ENCODE data around the gene RASL11A. TPM values are rescaled to one million over a fixed set of nuclear protein-coding genes. Genes with fewer than 3 reads are reported as not detected.

RASL11A gene
- total and polyA plus RNA-seq, 2 of the 8 experiments (the other 6 are each of a cell fraction or from before 2014, with no cell fraction given), result 2.9 to 6.8 TPM

DNA sequence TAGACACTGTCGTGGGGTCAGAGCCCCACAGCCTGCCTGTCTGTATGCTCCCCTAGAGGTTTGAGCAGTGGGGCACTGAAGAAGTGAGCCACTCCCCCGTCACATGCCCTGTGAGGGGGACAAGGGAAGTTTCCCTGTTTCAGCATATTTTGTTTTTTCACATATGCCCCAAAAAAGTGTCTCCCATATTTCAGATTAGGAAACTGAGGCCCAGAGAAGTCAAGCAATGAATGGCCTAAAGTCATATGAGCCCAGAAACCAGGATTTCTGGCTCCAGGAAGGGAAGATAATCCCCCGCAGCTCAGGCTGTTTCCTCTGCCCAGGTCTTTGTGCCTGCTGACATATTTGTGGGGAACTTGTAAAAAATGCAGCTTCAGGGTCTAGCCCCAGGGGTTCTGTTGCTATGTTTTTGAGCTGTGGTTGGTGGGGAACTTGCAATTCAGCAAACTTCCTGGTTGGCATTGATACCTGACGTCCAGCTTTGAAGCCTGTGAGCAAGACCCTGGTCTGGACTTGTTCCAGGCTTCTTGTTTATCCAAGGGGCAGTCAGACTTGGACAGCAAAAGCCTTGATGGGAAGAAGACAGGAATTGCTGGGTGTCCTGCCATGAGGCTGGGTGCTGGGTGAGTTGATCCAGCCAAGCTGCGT, 9.5 kb downstream of the RASL11A start:
- FAIRE-seq, result no peak
- H2BK120ac ChIP-seq (replicated peaks; ENCODE audit: low read depth, low read length), result no peak overlapping the region
- H3K79me1 ChIP-seq (ENCODE audit: low read depth, low read length), result no peaks in the 10 kb centered on the region
- H2AK5ac ChIP-seq (ENCODE audit: low read depth, low read length), result no peak overlapping the region
- H3K36me3 ChIP-seq (ENCODE audit: control insufficient read depth in 2 of 4, insufficient read depth in 4 of 4, low read length in 3 of 4), result no peaks in the 10 kb centered on the region
- no peak overlapping the region for H2BK12ac ChIP-seq (ENCODE audit: low read depth, low read length)
- no peak overlapping the region for H2BK15ac ChIP-seq (ENCODE audit: low read length)
- H4K5ac ChIP-seq (ENCODE audit: insufficient read length, low read depth, low read length), result no peak overlapping the region
- 81% methylated on average over 5 of the region's 5 CpGs; no CpG with 5 or more reads in 1 of the 2 experiments for WGBS, 2 experiments (ENCODE audit: extremely low coverage in 1 of 2, insufficient coverage in 1 of 2, insufficient read length in 1 of 2, insufficient replicate concordance in 2 of 2, low coverage in 1 of 2, low lambda C conversion rate in 2 of 2, missing lambda C conversion rate in 1 of 2)
- TF ChIP-seq CBX8 (IDR thresholded peaks at IDR 0.05; ENCODE audit: borderline replicate concordance, low read depth, low read length) (no peak), EGR1 (IDR thresholded peaks at IDR 0.05; ENCODE audit: borderline replicate concordance, low read depth, low read length) (no peak), SRF (IDR thresholded peaks at IDR 0.05; ENCODE audit: low read depth, low read length) (no peak), BACH1 (IDR thresholded peaks at IDR 0.05; ENCODE audit: low read length) (no peak), EZH2 (IDR thresholded peaks at IDR 0.05; ENCODE audit: low read depth, low read length, severe bottlenecking) (no peak)
- TF ChIP-seq, protein P1, sequence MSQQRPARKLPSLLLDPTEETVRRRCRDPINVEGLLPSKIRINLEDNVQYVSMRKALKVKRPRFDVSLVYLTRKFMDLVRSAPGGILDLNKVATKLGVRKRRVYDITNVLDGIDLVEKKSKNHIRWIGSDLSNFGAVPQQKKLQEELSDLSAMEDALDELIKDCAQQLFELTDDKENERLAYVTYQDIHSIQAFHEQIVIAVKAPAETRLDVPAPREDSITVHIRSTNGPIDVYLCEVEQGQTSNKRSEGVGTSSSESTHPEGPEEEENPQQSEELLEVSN (IDR thresholded peaks at IDR 0.05), result no peak
- TF ChIP-seq, protein P2, sequence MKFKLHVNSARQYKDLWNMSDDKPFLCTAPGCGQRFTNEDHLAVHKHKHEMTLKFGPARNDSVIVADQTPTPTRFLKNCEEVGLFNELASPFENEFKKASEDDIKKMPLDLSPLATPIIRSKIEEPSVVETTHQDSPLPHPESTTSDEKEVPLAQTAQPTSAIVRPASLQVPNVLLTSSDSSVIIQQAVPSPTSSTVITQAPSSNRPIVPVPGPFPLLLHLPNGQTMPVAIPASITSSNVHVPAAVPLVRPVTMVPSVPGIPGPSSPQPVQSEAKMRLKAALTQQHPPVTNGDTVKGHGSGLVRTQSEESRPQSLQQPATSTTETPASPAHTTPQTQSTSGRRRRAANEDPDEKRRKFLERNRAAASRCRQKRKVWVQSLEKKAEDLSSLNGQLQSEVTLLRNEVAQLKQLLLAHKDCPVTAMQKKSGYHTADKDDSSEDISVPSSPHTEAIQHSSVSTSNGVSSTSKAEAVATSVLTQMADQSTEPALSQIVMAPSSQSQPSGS (IDR thresholded peaks at IDR 0.05; ENCODE audit: low read length), result no peak
- no peak overlapping the region; the same call in 1 of the 2 replicates for H3K27ac ChIP-seq (ENCODE audit: low read depth, low read length)
- ChIA-PET POLR2A (ENCODE audit: partially characterized antibody) (interaction anchor here (1.0 to 1.7 kb wide), 6 partner anchors 9 to 27 kb away, joined by 3 to 10 read pairs (median 4); partner anchors contain the start of gene RASL11A), CTCF (ENCODE audit: partially characterized antibody) (interaction anchor here (0.6 to 2.5 kb wide), 11 partner anchors 10 to 295 kb away, joined by 3 to 8 read pairs (median 4); partner anchors contain the start of gene RASL11A)
- no peaks in the 10 kb centered on the region for H3K79me2 ChIP-seq (ENCODE audit: control insufficient read depth in 1 of 2, insufficient read depth in 2 of 2, low read length in 2 of 2)
- H3K4ac ChIP-seq (replicated peaks; ENCODE audit: insufficient read length, low read depth, low read length), result no peak overlapping the region
- H2BK5ac ChIP-seq (ENCODE audit: low read depth, low read length), result no peak overlapping the region
- H3K4me1 ChIP-seq (replicated peaks in 1 of 4; ENCODE audit: control insufficient read depth in 3 of 4, insufficient read depth in 4 of 4, low read length in 3 of 4), result no peaks in the 10 kb centered on the region
- no peak overlapping the region for H4K8ac ChIP-seq (ENCODE audit: extremely low read depth, insufficient read depth, low read length)
- H3K18ac ChIP-seq (ENCODE audit: extremely low read depth, low read length), result no peak overlapping the region
- no peak overlapping the region for H2BK20ac ChIP-seq (ENCODE audit: low read length)
- H2AFZ ChIP-seq (ENCODE audit: low read length), result peak overlapping the region; percentile 42; the same call in 1 of the 2 replicates
- no peaks in the 10 kb centered on the region for H3K23me2 ChIP-seq (ENCODE audit: low read depth, low read length)
- H3K23ac ChIP-seq (ENCODE audit: insufficient read length), result no peak overlapping the region
- H3K9ac ChIP-seq (replicated peaks in 1 of 4; ENCODE audit: extremely low read depth in 1 of 4, low read depth in 3 of 4, low read length in 3 of 4), result no peak overlapping the region
- H3K9me3 ChIP-seq (ENCODE audit: insufficient read depth in 2 of 2, low read depth in 1 of 2, low read length in 1 of 2), result no peaks in the 10 kb centered on the region
- H3K4me2 ChIP-seq (ENCODE audit: insufficient read depth in 1 of 2, low read depth in 2 of 2, low read length in 2 of 2), result no peak overlapping the region
- H4K91ac ChIP-seq (replicated peaks; ENCODE audit: insufficient read length, low read length), result no peak overlapping the region
- no peak overlapping the region for H3K4me3 ChIP-seq (ENCODE audit: extremely low read depth in 1 of 4, insufficient read depth in 2 of 4, low read depth in 3 of 4, low read length in 4 of 4)
- no peaks in the 10 kb centered on the region for H4K20me1 ChIP-seq (replicated peaks in 1 of 2; ENCODE audit: control insufficient read depth in 1 of 2, insufficient read depth in 2 of 2, low read length in 2 of 2)
- no peaks in the 10 kb centered on the region for H3K27me3 ChIP-seq (replicated peaks in 1 of 4; ENCODE audit: control insufficient read depth in 3 of 4, extremely low read depth in 1 of 4, insufficient read depth in 3 of 4, low read length in 3 of 4)
- H3K56ac ChIP-seq (replicated peaks; ENCODE audit: insufficient read length, low read depth, low read length), result no peak overlapping the region
- no peak for DNase-seq (ENCODE audit: low read depth in 1 of 2, low spot score in 2 of 2)
- no peak overlapping the region for H3K14ac ChIP-seq (ENCODE audit: insufficient read length)

All from H1 (cell line).